ENCODE results near the gene KCNJ9.
"Not testable (repeated sequence)": the region's sequence is repeated elsewhere in the genome, so short reads cannot be mapped to it uniquely, and the experiment has no call there.

Gene KCNJ9

GRCh38 chr1:160104486-160104885, 23.1 kb downstream of the KCNJ9 start:
- no peak for DNase-seq

- no peak for DNase-seq
Measured at GRCh38 chr1:160105155-160105554, 23.8 kb downstream of the KCNJ9 start.

DNA sequence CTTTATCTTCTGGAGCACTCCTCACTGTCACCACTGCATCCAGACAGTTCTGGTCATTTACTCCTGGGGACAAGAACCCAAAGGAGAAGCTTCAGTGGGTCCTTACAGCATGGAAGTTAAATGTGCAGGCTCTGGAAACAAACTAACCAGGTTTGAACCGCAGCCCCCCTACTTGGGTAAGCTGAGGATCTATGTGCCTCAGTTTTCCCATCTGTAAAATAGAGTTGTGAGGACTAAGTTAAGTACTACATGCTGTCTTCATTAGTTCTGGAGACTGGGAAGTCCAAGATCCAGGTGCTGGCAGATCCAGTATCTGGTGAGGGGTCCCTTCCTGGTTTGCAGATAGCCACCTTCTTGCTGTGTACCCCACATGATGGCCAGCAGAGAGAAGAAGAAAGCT, 26.2 kb downstream of the KCNJ9 start:
- no peak for DNase-seq

DNA sequence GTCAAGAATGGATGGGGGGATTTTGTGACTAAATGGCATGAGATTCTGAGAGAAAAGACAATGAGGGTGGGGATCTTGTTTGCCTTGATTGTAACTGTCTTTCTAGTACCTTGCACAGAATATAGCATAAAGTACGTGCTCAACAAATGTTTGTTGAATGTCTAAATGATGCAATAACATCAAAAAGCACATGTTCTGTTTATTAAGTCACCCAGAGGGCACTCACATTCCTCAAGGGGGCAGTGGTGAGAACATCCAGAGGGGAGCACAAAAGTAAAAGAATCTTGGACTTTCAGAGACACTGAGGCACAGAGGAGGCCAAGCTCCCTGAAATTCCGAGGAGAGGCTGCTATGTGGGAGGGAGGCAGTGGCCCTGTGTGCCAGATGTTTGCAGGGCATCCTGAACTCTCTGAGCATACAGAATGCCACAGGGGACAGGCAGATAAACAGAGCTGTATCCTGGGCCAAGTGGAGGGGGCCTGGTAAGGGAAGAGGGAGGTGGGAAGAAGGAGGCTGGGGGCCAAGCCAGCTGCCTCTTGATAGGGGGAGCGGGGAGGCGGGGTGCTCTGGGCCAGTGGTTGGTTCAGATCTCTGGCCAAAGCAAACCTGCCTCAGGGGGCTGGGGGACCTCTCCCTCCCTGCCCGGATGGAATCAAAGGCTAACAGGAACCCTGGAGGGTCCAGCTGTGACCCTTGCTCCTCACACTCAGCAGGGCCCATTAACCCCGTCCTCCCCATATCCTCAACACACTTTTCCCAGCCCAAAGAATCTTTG, 27.7 kb downstream of the KCNJ9 start:
- peak; percentile 3 for DNase-seq

- no peak for DNase-seq
Measured at GRCh38 chr1:160109686-160110085, 28.3 kb downstream of the KCNJ9 start.

- not testable (repeated sequence) for DNase-seq
Measured at GRCh38 chr1:160111462-160111861, 30.1 kb downstream of the KCNJ9 start.

- no peak for DNase-seq
Measured at GRCh38 chr1:160112357-160112756, 31.0 kb downstream of the KCNJ9 start.

GRCh38 chr1:160113407-160113806, 32.1 kb downstream of the KCNJ9 start:
- no peak for DNase-seq

DNA sequence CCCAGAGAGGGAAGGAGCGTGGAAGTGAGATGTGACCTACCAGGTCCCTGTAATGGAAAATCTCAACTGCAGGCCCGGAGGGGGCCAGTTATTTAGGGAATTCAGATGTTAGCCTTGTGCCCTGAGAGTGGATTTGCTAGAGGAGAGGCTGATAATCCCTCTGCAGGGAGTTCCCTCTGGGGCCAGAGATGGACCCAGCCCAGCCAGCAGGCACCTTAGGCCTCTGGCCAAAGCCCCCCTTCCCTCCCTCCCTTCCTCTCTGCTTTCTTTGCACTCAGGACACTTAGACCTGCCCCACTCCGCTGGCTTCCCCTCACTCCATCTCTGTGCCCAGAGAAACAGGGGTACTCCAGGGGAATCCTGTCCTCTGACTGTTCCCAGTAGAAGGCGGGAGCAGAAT, 32.7 kb downstream of the KCNJ9 start:
- no peak for DNase-seq

GRCh38 chr1:160115545-160116282, 34.4 kb downstream of the KCNJ9 start, which contains the start of gene ATP1A2:
TSS of gene ATP1A2 (plus strand) at chr1:160115759. CDS start at chr1:160115862, 103 bp downstream.
- no peak for DNase-seq

DNA sequence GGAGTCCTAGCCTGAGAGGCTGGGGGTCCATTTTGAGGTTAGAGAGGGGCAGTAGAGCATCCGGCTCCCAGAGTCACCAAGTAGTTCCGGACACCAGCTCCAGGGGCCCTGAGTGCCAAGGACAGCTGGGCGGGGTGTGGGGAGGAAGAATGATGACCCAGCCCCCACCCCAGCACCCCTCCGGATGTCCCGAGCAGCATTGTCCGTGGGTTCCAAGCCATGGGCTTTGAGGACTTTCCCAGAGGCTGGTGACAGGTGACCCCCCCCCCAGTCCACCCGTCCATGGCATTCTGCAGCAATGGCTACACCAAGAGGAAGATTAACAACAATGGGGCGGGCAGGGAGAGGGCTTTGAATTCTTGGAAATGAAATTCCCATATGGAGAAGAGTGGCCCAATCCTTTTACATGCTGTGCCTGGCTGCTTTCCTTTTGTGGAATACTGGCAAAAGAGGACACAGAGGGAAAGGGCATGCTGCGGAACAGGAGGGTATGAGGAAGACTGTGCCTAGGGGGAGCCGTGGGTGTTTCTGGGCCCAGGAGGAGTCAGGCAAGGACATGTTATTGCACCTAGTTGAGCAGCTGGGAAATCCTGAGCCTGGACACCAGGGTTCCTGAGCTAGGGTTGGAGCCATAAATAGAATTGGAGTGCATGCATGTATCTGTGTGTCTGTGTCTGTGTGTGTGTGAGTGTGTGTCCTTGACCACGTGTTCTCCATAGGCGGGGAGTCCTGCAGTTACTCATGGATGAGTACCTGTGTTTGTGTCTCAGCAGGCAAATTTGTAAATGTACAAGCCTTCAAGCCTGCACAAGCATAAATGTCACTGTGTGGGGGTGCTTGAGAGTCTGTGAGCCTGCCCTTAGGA, 35.2 kb downstream of the KCNJ9 start:
- no peak for DNase-seq

- DNase-seq: no peak
Measured at GRCh38 chr1:160117300-160117699, 36.0 kb downstream of the KCNJ9 start.

GRCh38 chr1:160117709-160118183, 36.4 kb downstream of the KCNJ9 start:
- no peak for DNase-seq

DNA sequence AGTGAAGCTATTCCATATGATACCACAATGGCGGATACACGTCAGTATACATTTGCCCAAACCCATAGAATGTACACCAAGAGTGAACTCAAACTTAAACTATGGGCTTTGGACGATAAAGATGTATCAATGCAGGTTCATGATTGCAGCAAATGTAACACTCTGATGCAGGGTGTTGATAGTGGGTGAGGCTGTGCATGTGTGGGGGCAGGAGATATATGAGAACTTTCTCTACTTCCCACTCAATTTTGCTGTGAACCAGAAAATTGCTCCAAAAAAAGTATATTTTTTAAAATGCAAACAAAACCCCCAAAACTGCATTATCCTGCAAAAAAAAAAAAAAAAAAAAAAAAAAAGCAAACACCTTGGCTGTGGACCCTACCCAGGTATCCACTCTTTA, 37.6 kb downstream of the KCNJ9 start:
- no peak for DNase-seq

- no peak for DNase-seq
Measured at GRCh38 chr1:160120797-160121196, 39.5 kb downstream of the KCNJ9 start.

- no peak for DNase-seq
Measured at GRCh38 chr1:160121388-160121787, 40.0 kb downstream of the KCNJ9 start.

DNA sequence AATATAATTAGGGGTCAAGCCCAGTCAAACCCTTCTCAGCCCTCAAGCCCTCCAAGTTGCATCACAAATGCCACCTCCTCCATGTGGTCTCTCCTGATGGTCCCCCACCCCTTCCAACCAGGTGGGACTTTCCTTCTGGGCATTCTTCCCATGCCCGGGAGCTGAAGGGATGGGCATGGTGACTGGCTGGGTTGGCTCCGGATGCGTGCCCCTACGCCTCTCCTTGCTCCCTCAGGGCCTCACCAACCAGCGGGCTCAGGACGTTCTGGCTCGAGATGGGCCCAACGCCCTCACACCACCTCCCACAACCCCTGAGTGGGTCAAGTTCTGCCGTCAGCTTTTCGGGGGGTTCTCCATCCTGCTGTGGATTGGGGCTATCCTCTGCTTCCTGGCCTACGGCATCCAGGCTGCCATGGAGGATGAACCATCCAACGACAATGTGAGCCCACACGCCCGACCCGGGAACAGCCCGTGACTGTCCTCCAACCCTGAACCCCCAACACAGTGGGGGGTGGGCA, 41.7 kb downstream of the KCNJ9 start:
- no peak for DNase-seq

DNA sequence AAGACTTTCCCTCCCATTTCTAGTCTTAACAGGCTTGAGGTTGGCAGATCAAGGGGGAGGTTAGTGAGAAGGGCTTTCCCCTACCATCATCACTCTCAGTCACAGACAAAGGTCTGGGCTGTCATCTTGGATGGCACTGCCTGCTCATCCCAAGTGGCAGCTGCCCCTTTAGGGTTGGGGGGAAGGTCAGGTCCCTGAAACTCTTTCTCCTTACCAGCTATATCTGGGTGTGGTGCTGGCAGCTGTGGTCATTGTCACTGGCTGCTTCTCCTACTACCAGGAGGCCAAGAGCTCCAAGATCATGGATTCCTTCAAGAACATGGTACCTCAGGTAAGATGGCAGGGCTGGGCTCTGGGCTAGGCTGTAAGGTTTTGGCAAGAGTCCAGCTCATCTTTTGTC, 42.4 kb downstream of the KCNJ9 start:
- DNase-seq: no peak

DNA sequence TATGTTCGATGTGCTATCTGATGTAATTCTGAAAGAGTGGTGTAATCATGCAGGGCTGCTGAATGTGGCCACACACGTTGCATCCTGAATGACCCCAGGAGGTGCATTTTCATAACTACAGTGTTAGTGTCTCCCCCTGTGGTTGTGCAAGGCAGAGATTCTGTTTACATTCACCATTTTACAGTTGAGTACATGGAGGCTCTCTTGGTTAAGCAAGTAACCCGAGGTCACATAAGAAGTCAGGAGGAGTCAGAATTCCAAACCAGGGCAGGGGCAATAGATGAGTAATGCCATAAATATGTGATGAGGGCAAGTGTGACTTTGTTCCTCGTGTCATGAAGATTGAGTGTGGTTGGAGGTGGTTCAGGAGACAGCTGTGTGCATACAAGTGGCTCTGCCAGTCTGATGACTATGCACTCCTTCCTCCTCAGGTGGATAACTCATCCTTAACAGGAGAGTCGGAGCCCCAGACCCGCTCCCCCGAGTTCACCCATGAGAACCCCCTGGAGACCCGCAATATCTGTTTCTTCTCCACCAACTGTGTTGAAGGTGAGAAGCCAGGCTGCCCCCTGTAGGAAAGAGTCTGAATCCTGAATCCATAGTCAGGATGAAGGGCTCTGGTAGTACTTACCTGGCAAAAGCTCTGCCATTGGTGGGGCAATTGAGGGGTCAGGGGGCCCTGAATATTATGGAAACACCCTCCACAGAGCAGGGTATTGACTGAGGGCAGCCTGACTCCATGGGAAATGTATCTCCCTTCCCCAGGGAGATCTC, 43.6 kb downstream of the KCNJ9 start:
- no peak for DNase-seq

DNA sequence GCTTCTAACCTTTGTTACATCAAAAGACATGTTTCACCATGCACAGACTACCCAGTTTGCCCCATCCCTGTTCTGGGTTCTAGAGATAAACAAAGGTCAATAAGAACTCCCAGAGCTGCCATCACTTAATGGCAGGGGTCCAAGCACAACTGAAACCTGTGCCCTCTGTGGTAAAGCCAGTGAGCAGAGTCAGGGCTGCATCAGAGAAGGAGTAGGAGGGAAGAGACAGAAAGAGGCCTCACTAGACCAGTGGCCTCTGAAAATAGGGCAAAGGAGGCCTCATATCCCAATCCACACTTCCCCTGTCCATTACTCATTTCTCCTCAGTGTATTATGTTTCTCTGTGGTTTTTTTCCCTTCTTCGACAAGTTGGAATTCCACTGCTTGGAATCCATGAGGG, 44.4 kb downstream of the KCNJ9 start:
- no peak for DNase-seq

GRCh38 chr1:160126342-160126741, 45.0 kb downstream of the KCNJ9 start:
- DNase-seq: not testable (repeated sequence)

DNA sequence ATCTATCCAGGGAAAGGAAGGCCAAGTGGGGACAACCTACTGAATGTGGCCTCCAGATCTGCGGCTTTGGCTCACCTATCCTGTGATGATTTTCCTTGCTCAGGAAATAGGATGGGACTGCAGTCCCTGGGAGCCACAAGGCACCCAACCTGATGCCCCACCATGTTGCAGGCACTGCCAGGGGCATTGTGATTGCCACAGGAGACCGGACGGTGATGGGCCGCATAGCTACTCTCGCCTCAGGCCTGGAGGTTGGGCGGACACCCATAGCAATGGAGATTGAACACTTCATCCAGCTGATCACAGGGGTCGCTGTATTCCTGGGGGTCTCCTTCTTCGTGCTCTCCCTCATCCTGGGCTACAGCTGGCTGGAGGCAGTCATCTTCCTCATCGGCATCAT, 46.0 kb downstream of the KCNJ9 start:
- DNase-seq: no peak
